ENCODE results near the gene ASXL1. TPM values are rescaled to one million over a fixed set of nuclear protein-coding genes. Genes with fewer than 3 reads are reported as not detected.

The ASXL1 gene
- total and polyA plus RNA-seq, 9 donors: 31.6 to 85.1 (median 67.9) TPM

DNA sequence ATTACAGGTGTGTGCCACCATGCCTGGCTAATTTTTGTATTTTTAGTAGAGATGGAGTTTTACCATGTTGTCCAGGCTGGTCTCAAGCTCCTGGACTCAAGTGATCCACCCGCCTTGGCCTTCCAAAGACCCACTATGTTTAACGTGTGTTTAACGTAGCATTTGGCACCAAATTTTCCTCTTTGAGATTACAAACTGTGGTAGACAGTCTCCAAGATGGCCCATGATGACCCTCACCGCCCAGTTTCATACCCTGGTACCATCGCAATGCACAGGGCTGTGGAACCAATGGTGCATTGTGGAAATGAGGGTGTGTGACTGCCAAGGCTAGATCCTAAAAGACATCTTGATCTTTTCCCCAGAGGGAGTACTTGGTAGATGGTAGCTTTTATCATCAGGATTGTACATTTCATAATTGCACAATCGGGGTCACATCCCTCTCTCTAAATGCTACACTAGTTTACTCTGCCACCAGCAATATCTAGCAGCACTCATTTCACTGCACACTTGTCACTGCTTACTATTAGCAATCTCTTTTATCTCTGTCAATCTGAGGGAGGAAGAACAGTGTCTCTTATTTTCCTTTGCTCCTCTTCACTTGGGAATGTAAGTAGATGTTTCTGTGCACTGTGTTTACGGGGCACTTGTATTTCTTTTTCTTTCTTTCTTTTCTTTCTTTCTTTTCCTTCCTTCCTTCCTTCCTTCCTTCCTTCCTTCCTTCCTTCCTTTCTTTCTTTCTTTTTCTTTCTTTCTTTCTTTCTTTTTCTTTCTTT, 130.1 kb downstream of the ASXL1 start:
- Histone ChIP-seq H3K4me3 (no peak overlapping the region), H3K27me3 (no peaks in the 10 kb centered on the region), H3K9me3 (no peaks in the 10 kb centered on the region), H3K27ac (no peak overlapping the region), H3K36me3 (no peaks in the 10 kb centered on the region), H3K4me1 (ENCODE audit: insufficient read depth) (no peaks in the 10 kb centered on the region)
- intact Hi-C loops (cut with DNase I): loop anchor here in 1 of 4 donors (10.0 kb wide), 1 partner anchor 283 kb away; the partner anchor contains the start of genes PLAGL2 and POFUT1
- no peak for DNase-seq
- 95% methylated on average over 7 of the region's 7 CpGs for WGBS, 3 donors
- TF ChIP-seq EP300 (IDR thresholded peaks at IDR 0.05) (no peak), POLR2A (IDR thresholded peaks at IDR 0.05) (no peak), CTCF (IDR thresholded peaks at IDR 0.05) (no peak)

Other genes with a start within 250 kb of the ASXL1 start
- 10 to 100 TPM; 16.2 to 51.0 (median 37.2) TPM for gene TM9SF4, start 248.6 kb upstream of the ASXL1 start, total RNA-seq
- gene TM9SF4, start 248.6 kb upstream of the ASXL1 start, polyA plus RNA-seq: 10 to 100 TPM; 25.4 to 50.0 TPM
- 10 to 100 TPM in 6 of 7 donors, 1 to 10 TPM in 1; 6.6 to 21.8 (median 15.9) TPM for gene PLAGL2, start 150.6 kb upstream of the ASXL1 start, total RNA-seq
- gene PLAGL2, start 150.6 kb upstream of the ASXL1 start, polyA plus RNA-seq: 10 to 100 TPM in 1 of 2 donors, 1 to 10 TPM in 1; 5.4 to 11.4 TPM
- gene POFUT1, start 150.5 kb upstream of the ASXL1 start, total RNA-seq: 10 to 100 TPM; 18.0 to 47.7 (median 32.3) TPM
- gene POFUT1, start 150.5 kb upstream of the ASXL1 start, polyA plus RNA-seq: 10 to 100 TPM; 19.2 to 48.4 TPM
- gene KIF3B, start 80.7 kb upstream of the ASXL1 start, total RNA-seq: 10 to 100 TPM; 13.8 to 28.5 (median 23.7) TPM
- 10 to 100 TPM; 10.6 to 29.8 TPM for gene KIF3B, start 80.7 kb upstream of the ASXL1 start, polyA plus RNA-seq
- 10 to 100 TPM in 5 of 7 donors, 1 to 10 TPM in 2; 3.3 to 17.1 (median 10.7) TPM for gene NOL4L, start 227.0 kb downstream of the ASXL1 start, total RNA-seq
- gene NOL4L, start 227.0 kb downstream of the ASXL1 start, polyA plus RNA-seq: 1 to 10 TPM; 3.8 to 7.6 TPM

Data from ovary (tissue), 9 donors.